AG04450 (cell line): ENCODE data around the gene NPB. TPM values are rescaled to one million over a fixed set of nuclear protein-coding genes. Genes with fewer than 3 reads are reported as not detected.

Experiments
- CTCF ChIA-PET: fragments of 300-600, 350-600 bp; formaldehyde crosslinking; extraction: SDS; loops from one replicate; lab custom pipeline; 2022; ENCODE audit warnings: antibody characterized with exemption, inconsistent platforms; lab: Charles Lee
- POLR2A ChIA-PET: fragments of 350-600 bp; formaldehyde crosslinking; extraction: SDS; loops from one replicate; lab custom pipeline; 2021; ENCODE audit warnings: antibody characterized with exemption, inconsistent platforms; lab: Yijun Ruan, JAX
- DNase-seq: peaks from one replicate; pipeline ENCODE4 v3.0.0-alpha.2; 2011; ENCODE audit warnings: low read depth, low spot score
- H3K27ac ChIP-seq: one replicate; pipeline ENCODE4 v1.5.1; 2012; ENCODE audit warnings: low read depth, low read length, control low read depth
- H3K27me3 ChIP-seq: one replicate; pipeline ENCODE4 v1.6.0; 2012; ENCODE audit warnings: low read length; ENCODE audit not compliant: control insufficient read depth, insufficient read depth
- H3K4me3 ChIP-seq: 2 replicates; pipeline ENCODE4 v1.5.1; 2011; ENCODE audit warnings: mild to moderate bottlenecking, low read depth, low read length, control low read depth
- H3K9me3 ChIP-seq: 2 replicates; pipeline ENCODE4 v1.5.1; 2012; ENCODE audit warnings: low read length; ENCODE audit not compliant: control insufficient read depth, insufficient read depth
- polyA plus RNA-seq: library from polyadenylated mRNA; depleted of rRNA; stranded (reverse); fragments of >200 nt; gene quantifications from 2 replicates; pipeline ENCODE4 v1.2.3, GENCODE V29; 2011
- TF ChIP-seq, protein P1 (sequence below): IDR thresholded peaks from 2 replicates; pipeline ENCODE4 v1.5.1; 2011; ENCODE audit warnings: low read depth, low read length, control low read depth, inconsistent platforms

NPB gene
- polyA plus RNA-seq, 1 experiment, result 0.20 TPM

DNA sequence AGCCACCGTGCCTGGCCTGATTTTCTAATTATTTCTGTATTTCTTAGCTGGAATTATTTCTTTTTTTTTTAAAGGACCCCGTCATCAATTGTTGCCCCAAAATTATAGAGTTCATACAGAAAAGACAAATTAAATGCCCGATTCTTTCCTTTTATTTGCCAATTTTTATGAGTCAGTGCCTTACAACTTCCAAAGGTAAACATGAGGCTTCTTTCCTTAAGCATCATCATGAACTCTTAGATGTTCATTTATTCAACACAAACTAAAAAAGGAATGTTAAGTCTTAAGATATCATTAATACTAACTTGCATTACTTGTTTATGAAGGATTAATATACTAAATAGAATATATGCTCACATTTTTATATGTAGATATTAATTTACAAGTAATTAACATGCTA is 23.7 kb upstream of the NPB start:
- POLR2A ChIA-PET, result interaction anchor here (0.7 kb wide), 1 partner anchor 11 kb away, joined by 6 read pairs; no protein-coding TSS in a partner anchor
- Histone ChIP-seq H3K9me3 (no peaks in the 10 kb centered on the region; the same call in 1 of the 2 replicates), H3K27me3 (no peaks in the 10 kb centered on the region), H3K4me3 (no peak overlapping the region), H3K27ac (no peak overlapping the region)
- CTCF ChIA-PET, result no interaction called here
- DNase-seq, result no peak
- TF ChIP-seq, protein P1, sequence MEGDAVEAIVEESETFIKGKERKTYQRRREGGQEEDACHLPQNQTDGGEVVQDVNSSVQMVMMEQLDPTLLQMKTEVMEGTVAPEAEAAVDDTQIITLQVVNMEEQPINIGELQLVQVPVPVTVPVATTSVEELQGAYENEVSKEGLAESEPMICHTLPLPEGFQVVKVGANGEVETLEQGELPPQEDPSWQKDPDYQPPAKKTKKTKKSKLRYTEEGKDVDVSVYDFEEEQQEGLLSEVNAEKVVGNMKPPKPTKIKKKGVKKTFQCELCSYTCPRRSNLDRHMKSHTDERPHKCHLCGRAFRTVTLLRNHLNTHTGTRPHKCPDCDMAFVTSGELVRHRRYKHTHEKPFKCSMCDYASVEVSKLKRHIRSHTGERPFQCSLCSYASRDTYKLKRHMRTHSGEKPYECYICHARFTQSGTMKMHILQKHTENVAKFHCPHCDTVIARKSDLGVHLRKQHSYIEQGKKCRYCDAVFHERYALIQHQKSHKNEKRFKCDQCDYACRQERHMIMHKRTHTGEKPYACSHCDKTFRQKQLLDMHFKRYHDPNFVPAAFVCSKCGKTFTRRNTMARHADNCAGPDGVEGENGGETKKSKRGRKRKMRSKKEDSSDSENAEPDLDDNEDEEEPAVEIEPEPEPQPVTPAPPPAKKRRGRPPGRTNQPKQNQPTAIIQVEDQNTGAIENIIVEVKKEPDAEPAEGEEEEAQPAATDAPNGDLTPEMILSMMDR, result no peak

GRCh38 chr17:81879121-81879520 is 22.9 kb upstream of the NPB start:
- no peak for DNase-seq
- Histone ChIP-seq H3K27me3 (no peaks in the 10 kb centered on the region), H3K27ac (no peak overlapping the region), H3K4me3 (no peak overlapping the region), H3K9me3 (no peaks in the 10 kb centered on the region; the same call in 1 of the 2 replicates)
- TF ChIP-seq, protein P1, result no peak
- ChIA-PET CTCF (no interaction called here), POLR2A (no interaction called here)

GRCh38 chr17:81884520-81884919 is 17.5 kb upstream of the NPB start:
- H3K4me3 ChIP-seq, result no peak overlapping the region
- ChIA-PET POLR2A (no interaction called here), CTCF (no interaction called here)
- H3K9me3 ChIP-seq, result no peaks in the 10 kb centered on the region; the same call in 1 of the 2 replicates
- H3K27me3 ChIP-seq, result no peaks in the 10 kb centered on the region
- DNase-seq, result no peak
- TF ChIP-seq, protein P1, result no peak
- H3K27ac ChIP-seq, result no peak overlapping the region

DNA sequence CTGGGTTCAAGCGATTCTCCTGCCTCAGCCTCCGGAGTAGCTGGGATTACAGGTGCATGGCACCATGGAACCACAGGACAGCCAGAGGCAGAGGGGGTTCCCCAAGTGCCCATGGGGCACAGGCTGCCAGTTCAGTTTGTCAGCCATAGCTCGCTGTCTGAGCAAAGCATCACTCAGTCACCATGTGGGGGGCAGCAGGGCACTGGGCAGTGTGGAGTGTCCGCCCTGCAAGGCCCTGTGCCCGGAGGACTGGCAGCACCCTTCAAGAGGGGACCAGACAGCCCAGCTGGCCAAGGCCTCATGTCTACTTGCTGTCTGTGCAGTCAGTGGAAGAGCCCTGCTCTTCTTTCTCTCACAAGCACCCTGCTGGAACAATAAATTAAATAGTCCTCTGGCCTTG is 17.1 kb upstream of the NPB start:
- Histone ChIP-seq H3K27me3 (no peaks in the 10 kb centered on the region), H3K27ac (peak overlapping the region; percentile 21), H3K9me3 (no peaks in the 10 kb centered on the region), H3K4me3 (no peak overlapping the region)
- ChIA-PET POLR2A (no interaction called here), CTCF (no interaction called here)
- DNase-seq, result no peak
- TF ChIP-seq, protein P1, result no peak

- POLR2A ChIA-PET, result no interaction called here
- no peak overlapping the region for H3K27ac ChIP-seq
- no peak for DNase-seq
Measured at GRCh38 chr17:81885454-81885853, 16.6 kb upstream of the NPB start.

More at GRCh38 chr17:81885454-81885853, 16.6 kb upstream of the NPB start:
- TF ChIP-seq, protein P1, result no peak
- Histone ChIP-seq H3K4me3 (no peak overlapping the region), H3K27me3 (no peaks in the 10 kb centered on the region), H3K9me3 (no peaks in the 10 kb centered on the region)
- CTCF ChIA-PET, result no interaction called here
